Measurements from ENCODE around the gene HECW1.

- TF ChIP-seq EZH2phosphoT487 (IDR thresholded peaks at IDR 0.05; ENCODE audit: insufficient read depth, low read depth) (no peak), EZH2 (IDR thresholded peaks at IDR 0.05; ENCODE audit: insufficient read depth, poor library complexity, severe bottlenecking) (no peak)
Measured at GRCh38 chr7:43508461-43508860, 396.0 kb downstream of the HECW1 start.
